Aorta (tissue), 5 donors: ENCODE results near the gene NSD2. TPM values are rescaled to one million over a fixed set of nuclear protein-coding genes. Genes with fewer than 3 reads are reported as not detected.
"Not testable (repeated sequence)": the region's sequence is repeated elsewhere in the genome, so short reads cannot be mapped to it uniquely, and the experiment has no call there.

Experiments used
- ATAC-seq: fragments of 200-7000 bp; cut with Tn5 transposase; one replicate; pipeline ENCODE4 v1.9.1; 2022; ENCODE audit warnings: moderate library complexity; ENCODE audit not compliant: low FRiP score
- DNase-seq, 2 donors: peaks; one replicate each; pipeline ENCODE4 v3.0.0-alpha.2; 2020
- H3K27ac ChIP-seq, 2 donors: one replicate each; pipeline ENCODE4 v1.5.1; 2013; ENCODE audit warnings: low read length in 2 of 2, mild to moderate bottlenecking in 2 of 2, moderate library complexity in 2 of 2, control low read depth in 1 of 2, inconsistent platforms in 1 of 2, low read depth in 1 of 2
- H3K27me3 ChIP-seq, 2 donors: one replicate each; pipeline ENCODE4 v1.6.1; 2013; ENCODE audit warnings: control low read depth in 1 of 2, low read length in 1 of 2, mild to moderate bottlenecking in 1 of 2, moderate library complexity in 1 of 2; ENCODE audit not compliant: insufficient read depth in 2 of 2, control insufficient read depth in 1 of 2
- H3K36me3 ChIP-seq, 2 donors: one replicate each; pipeline ENCODE4 v1.6.1; 2013; ENCODE audit warnings: control low read depth in 1 of 2, low read length in 1 of 2, mild to moderate bottlenecking in 1 of 2; ENCODE audit not compliant: insufficient read depth in 2 of 2, control insufficient read depth in 1 of 2
- H3K4me1 ChIP-seq, 2 donors: one replicate each; pipeline ENCODE4 v1.6.1; 2013; ENCODE audit warnings: low read length in 2 of 2, control low read depth in 1 of 2, mild to moderate bottlenecking in 1 of 2, moderate library complexity in 1 of 2; ENCODE audit not compliant: insufficient read depth in 2 of 2, control insufficient read depth in 1 of 2
- H3K4me3 ChIP-seq, 2 donors: one replicate each; pipeline ENCODE4 v1.5.1; 2013; ENCODE audit warnings: low read length in 2 of 2, control low read depth in 1 of 2, mild to moderate bottlenecking in 1 of 2
- H3K9me3 ChIP-seq: one replicate; pipeline ENCODE4 v1.6.1; 2013; ENCODE audit warnings: mild to moderate bottlenecking, low read length; ENCODE audit not compliant: control insufficient read depth
- WGBS, 2 donors: extraction: QIAGEN DNeasy Blood & Tissue Kit; methylation state at CpG; one replicate each; pipeline ENCODE4 v1.1.7; 2013; 5-methylcytosine and 5-hydroxymethylcytosine counted together
- intact Hi-C, 2 donors: fragments of 100-400 bp; cut with DNase I; formaldehyde crosslinking; loops; one replicate each; pipeline versions ENCODE4 v1.14.2 to v1.15.0; 2022
- microRNA-seq, 2 donors: library from miRNA; unstranded; fragments of <30 nt; microRNA quantifications; one replicate each; pipeline ENCODE4 v1.2.0, GENCODE V29; 2020
- polyA plus RNA-seq, 2 donors: library from polyadenylated mRNA; stranded (reverse); fragments of 200-250 nt; gene quantifications; one replicate each; pipeline ENCODE4 v1.2.3, GENCODE V29; 2013
- total RNA-seq, 2 donors: library from RNA; stranded (reverse); fragmentation: NEBNext Ultra II Directional; extraction: Animal tissue kit (Norgen Biotek cat#: 25700); gene quantifications; one replicate each; pipeline ENCODE4 v1.2.1, GENCODE V29; 2021
- donor health status: healthy with polysubstance abuse.
- donor health status: Bipolar disorder and iron deficiency.
- donor health status: DM: no; HTN: no; CAD: no.
- donor health status: DM: no; HTN: no; CAD: no.
- donor health status: DM: yes; HTN: yes; CAD: no.

The NSD2 gene
- total and polyA plus RNA-seq, 4 donors, result 8.0 to 56.6 (median 29.0) TPM

DNA sequence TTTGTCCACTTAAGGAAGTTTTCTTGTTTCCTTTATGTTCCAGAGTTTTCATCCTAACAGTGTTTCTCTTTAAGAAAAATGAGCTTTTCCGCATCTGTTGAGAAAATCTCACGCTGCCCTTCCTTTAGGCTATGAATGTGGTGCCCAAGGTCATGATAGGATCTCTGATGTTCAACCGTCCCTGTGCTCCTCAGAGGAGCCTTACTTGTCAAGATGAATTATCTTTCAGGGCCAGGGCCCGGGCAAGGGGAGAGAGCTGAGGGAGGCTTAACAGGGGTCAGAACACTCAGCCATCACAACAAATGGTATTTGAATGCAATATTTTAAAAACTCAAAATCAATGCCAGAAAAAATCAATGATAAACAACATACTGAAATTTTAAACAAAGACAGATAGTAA lies 143.8 kb downstream of the NSD2 start:
- Histone ChIP-seq H3K27ac (no peak overlapping the region), H3K4me1 (no peaks in the 10 kb centered on the region), H3K27me3 (no peaks in the 10 kb centered on the region), H3K4me3 (no peak overlapping the region), H3K36me3 (no peaks in the 10 kb centered on the region), H3K9me3 (no peaks in the 10 kb centered on the region)
- DNase-seq, result no peak
- no peak for ATAC-seq
- intact Hi-C loops, result no loop called here
- WGBS, 2 donors, result 74 to 75% methylated on average over 4 of the region's 4 CpGs

DNA sequence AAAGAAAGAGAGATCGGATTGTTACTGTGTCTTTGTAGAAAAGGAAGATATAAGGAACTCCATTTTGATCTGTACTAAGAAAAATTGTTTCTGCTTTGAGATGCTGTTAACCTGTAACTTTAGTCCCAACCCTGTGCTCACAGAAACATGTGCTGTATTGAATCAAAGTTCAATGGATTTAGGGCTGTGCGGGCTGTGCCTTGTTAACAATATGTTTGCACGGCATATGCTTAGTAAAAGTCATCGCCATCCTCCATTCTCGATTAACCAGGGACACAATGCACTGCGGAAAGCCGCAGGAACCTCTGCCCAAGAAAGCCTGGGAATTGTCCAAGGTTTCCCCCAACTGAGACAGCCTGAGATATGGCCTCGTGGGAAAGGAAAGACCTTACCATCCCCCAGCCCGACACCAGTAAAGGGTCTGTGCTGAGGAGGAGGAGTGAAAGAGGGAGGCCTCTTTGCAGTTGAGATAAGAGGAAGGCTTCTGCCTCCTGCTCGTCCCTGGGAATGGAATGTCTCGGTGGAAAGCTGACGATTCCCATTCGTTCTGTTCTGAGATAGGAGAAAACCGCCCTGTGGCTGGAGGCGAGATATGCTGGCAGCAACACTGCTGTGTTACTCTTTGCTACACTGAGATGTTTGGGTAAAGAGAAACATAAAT lies 150.3 kb downstream of the NSD2 start:
- 13 to 15% methylated on average over 15 of the region's 15 CpGs for WGBS, 2 donors
- intact Hi-C loops, ATAC-seq, DNase-seq, H3K27me3 ChIP-seq, H3K36me3 ChIP-seq, H3K27ac ChIP-seq, H3K4me3 ChIP-seq, H3K9me3 ChIP-seq, H3K4me1 ChIP-seq: not testable (repeated sequence)

- intact Hi-C loops, result no loop called here
- H3K27me3 ChIP-seq, result no peaks in the 10 kb centered on the region
These were observed 153.5 kb downstream of the NSD2 start for GRCh38 chr4:2024683-2025082.

GRCh38 chr4:2025817-2026216 lies 154.6 kb downstream of the NSD2 start:
- ATAC-seq (no peak), DNase-seq (no peak)
- no peaks in the 10 kb centered on the region for H3K9me3 ChIP-seq
- intact Hi-C loops, result no loop called here
- H3K4me3 ChIP-seq, result no peak overlapping the region
- H3K27ac ChIP-seq, result no peak overlapping the region
- H3K4me1 ChIP-seq, result no peaks in the 10 kb centered on the region
- H3K36me3 ChIP-seq, result no peaks in the 10 kb centered on the region
- no peaks in the 10 kb centered on the region for H3K27me3 ChIP-seq

More at GRCh38 chr4:2024683-2025082, 153.5 kb downstream of the NSD2 start:
- ATAC-seq (no peak), DNase-seq (no peak)
- Histone ChIP-seq H3K4me1 (no peaks in the 10 kb centered on the region), H3K9me3 (no peaks in the 10 kb centered on the region), H3K36me3 (no peaks in the 10 kb centered on the region), H3K4me3 (no peak overlapping the region), H3K27ac (no peak overlapping the region)

- H3K4me1 ChIP-seq, DNase-seq, H3K27me3 ChIP-seq, intact Hi-C loops, H3K9me3 ChIP-seq, H3K36me3 ChIP-seq, H3K4me3 ChIP-seq, ATAC-seq, H3K27ac ChIP-seq: not testable (repeated sequence)
- 83 to 87% methylated on average over 4 of the region's 4 CpGs for WGBS, 2 donors
These were observed 155.9 kb downstream of the NSD2 start for GRCh38 chr4:2027120-2027519.

- H3K9me3 ChIP-seq, H3K27ac ChIP-seq, H3K36me3 ChIP-seq, DNase-seq, H3K27me3 ChIP-seq, H3K4me1 ChIP-seq, H3K4me3 ChIP-seq, ATAC-seq, intact Hi-C loops: not testable (repeated sequence)
These were observed 160.0 kb downstream of the NSD2 start for GRCh38 chr4:2031161-2031560.

Small RNAs within 50 kb of the gene (microRNA-seq; reads per million reads assigned to microRNA genes)
- gene MIR943, result 0 reads per million in 2 donors

Other genes with a start within 250 kb of the NSD2 start
- gene FAM53A, start 187.1 kb upstream of the NSD2 start, total RNA-seq, result 1 to 10 TPM; 1.5 to 1.9 TPM
- under 1 TPM in 1 of 2 donors, not detected in 1; 0.77 TPM for gene FAM53A, start 187.1 kb upstream of the NSD2 start, polyA plus RNA-seq
- 10 to 100 TPM; 25.1 to 25.3 TPM for gene SLBP, start 159.1 kb upstream of the NSD2 start, total RNA-seq
- 10 to 100 TPM; 27.2 to 35.1 TPM for gene SLBP, start 159.1 kb upstream of the NSD2 start, polyA plus RNA-seq
- 10 to 100 TPM; 24.9 to 26.6 TPM for gene TMEM129, start 150.1 kb upstream of the NSD2 start, total RNA-seq
- gene TMEM129, start 150.1 kb upstream of the NSD2 start, polyA plus RNA-seq, result 10 to 100 TPM; 14.8 to 36.4 TPM
- 10 to 100 TPM in 1 of 2 donors, 1 to 10 TPM in 1; 7.6 to 16.1 TPM for gene TACC3, start 149.9 kb upstream of the NSD2 start, total RNA-seq
- 1 to 10 TPM; 5.2 to 9.3 TPM for gene TACC3, start 149.9 kb upstream of the NSD2 start, polyA plus RNA-seq
- 1 to 10 TPM; 1.2 to 4.0 TPM for gene FGFR3, start 78.1 kb upstream of the NSD2 start, total RNA-seq
- 1 to 10 TPM; 1.0 to 2.4 TPM for gene FGFR3, start 78.1 kb upstream of the NSD2 start, polyA plus RNA-seq
- gene LETM1, start 15.2 kb upstream of the NSD2 start, total RNA-seq, result 10 to 100 TPM; 25.3 to 25.6 TPM
- 10 to 100 TPM in 1 of 2 donors, 1 to 10 TPM in 1; 6.8 to 12.4 TPM for gene LETM1, start 15.2 kb upstream of the NSD2 start, polyA plus RNA-seq
- gene NELFA, start 137.6 kb downstream of the NSD2 start, total RNA-seq, result 10 to 100 TPM; 17.7 to 27.4 TPM
- 10 to 100 TPM in 1 of 2 donors, 1 to 10 TPM in 1; 5.8 to 21.7 TPM for gene NELFA, start 137.6 kb downstream of the NSD2 start, polyA plus RNA-seq
- under 1 TPM; 0.23 to 0.33 TPM for gene NAT8L, start 187.9 kb downstream of the NSD2 start, total RNA-seq
- under 1 TPM; under 0.01 to 0.05 TPM for gene NAT8L, start 187.9 kb downstream of the NSD2 start, polyA plus RNA-seq